Stimulated activated CD8-positive, alpha-beta memory T cell treated with anti-CD3 and anti-CD28 coated beads, Interleukin-12 subunit alpha, Interleukin-12 subunit beta, amount 100 ng/mL, for 4 hours (primary cell): ENCODE measurements around the gene SFTA2.
"Not testable (repeated sequence)": the region's sequence is repeated elsewhere in the genome, so short reads cannot be mapped to it uniquely, and the experiment has no call there.

Experiments used
- DNase-seq: peaks from one replicate; pipeline ENCODE4 v3.0.0-alpha.2; 2020; ENCODE audit warnings: low read depth

SFTA2 gene

DNA sequence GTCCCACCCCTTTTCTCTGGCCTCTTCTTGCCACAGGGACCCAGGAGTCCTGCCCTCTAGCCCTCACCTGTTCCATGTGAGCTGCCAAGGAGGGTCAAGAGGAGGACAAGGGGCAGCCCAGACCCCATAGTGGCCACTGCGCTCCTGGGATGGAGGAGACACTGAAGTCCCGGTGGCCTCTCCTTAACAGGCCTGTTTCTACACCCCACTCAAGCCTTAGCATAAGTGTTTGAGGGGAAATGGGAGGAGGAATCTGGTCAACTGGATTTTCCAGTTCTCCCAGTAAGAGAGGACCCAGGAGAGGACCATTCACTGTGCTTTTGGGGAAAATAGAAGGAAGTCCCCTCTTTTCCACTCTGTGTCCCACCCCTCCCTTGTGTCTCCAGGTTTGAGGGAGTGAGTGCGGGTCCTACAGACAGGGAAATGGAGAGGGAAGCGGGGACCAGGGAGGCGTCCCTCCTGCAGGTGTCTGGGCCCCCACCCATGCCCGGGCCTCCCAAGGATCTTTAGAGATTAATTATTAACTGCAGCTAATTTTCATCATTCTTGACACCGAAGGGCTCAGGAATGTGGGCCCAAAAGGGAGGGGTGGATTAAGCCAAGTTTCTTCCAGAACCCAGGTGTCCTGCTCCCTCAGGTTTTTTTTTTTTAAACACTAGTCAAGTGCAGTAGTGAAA lies at the start of gene SFTA2:
TSS of gene SFTA2 (minus strand) at position 202 of the 677 bp plus-strand sequence. CDS start at position 128, 74 bp downstream.
- DNase-seq = no peak

DNA sequence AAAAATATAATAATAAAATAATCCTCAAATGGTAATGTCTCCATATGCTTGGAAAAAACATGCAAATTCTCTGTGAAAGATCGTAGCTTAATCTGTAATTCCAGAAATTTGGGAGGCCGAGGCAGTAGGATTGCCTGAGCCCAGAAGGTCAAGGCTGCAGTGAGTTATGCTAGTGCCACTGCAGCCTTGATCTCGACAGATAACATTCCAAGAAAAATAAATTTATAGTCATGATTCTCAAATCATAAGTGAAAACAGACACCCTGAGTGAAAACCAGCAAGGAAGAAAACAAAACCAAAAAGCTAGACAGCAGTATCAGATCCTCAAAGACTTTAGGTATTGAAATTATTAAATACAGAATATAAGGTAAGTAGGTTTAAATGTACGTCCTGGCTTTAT lies 47.7 kb upstream of the SFTA2 start:
- no peak for DNase-seq

DNA sequence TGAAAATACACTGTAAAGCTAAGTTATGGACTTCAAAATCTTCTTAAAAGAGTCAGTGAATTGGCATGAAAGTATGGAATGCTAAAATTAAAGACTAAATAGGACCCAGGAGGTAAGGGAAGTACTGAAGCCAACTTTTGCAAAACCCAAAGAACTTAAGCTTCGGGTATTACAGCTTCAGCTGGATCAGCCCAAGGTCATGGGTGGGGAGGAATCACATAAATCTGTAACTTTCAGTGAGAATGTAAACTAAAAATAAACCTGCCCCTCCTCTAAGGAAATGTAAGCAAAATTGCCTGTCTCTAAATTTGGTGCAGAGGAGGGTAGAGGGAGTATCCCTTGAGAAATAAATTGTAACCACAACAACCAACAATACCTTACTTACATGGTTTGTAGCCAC lies 47.2 kb upstream of the SFTA2 start:
- DNase-seq = no peak

DNA sequence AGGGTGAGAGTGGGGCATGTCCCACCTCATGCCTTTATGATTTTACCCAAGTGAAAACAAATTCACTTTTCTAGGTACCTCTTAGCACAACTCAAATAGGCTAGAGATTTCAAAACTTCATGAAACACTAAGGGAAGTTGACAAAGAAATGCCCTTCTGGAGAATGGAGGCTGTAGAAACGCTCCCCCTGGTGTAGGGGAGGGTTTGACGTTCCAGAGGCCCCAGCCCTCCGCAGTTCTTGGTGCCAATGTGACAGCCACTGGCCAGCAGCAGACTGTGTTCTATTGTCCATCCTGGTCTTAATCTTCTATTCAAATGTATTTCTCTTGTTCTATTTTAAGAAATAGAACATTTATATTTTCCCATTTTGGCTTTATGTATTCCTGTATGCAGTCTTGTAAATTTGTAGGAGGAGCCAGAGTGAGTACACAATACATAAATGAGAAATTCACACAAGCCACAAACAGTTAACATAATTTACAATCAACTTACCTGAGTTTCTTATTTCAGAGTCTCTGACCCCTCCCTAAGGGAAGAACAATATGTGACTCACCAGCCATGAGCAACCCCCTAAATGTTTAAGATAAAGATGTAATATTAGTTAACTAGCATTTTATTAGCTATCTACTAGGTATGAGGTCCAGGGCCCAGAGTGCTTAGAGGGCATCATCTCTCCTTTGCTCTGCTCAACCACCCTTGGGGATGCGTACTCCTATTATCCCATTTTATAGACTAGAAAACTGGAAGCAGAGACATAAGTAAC lies 42.7 kb upstream of the SFTA2 start:
- DNase-seq = no peak

DNA sequence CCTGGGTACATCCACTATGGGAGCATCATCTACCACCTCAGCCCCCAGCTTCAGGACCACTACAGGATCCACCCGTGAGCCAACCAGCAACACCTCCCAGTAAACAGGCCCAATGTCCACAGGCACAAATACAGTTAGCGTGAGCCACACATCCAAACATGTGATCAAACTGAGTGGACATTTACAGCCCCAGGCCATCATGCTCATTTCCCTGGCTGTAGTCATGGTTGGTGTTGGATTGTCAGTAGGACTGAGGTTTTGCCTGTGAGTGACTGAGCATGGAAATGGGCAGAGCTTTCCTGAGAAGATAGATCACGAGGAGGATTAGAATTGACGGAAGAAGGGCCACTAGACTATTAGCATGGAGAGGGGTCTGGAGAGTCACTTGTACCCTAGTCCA lies 40.8 kb upstream of the SFTA2 start:
- no peak for DNase-seq

DNA sequence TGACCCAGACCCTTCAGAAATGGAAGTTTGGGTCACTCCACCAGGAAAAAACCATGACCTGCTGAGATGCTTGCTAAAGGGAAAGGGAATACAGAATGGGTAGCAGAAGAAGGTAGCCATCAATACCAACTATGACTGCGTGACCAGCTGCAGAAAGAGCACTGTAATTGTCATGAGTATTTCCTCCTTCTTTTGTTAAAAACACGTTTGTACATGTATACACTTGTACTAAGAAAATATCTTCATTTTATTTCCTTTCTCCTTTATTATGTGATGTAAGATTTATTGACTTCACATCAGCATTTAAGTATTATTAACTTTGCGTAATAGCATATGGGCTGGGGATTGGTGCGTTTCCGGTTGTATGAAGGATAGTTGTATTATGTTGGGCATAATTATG lies 39.0 kb upstream of the SFTA2 start:
- no peak for DNase-seq

DNA sequence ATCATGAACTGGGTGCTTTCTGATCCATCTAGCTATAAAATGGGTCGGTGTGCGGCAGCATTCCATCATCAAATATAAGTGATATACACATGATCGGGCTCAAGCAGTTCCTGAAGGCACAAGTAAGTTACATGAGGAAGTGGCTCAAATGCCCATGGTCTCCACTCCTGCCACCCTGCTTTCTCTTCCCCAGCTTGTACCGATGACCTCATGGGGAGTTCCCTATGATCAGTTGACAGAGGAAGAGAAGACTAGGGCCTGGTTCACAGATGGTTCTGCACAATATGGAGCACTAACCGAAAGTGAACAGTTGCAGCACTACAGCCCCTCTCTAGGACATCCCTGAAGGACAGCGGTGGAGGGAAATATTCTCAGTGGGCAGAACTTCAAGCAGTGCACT lies 37.2 kb upstream of the SFTA2 start:
- DNase-seq = not testable (repeated sequence)

DNA sequence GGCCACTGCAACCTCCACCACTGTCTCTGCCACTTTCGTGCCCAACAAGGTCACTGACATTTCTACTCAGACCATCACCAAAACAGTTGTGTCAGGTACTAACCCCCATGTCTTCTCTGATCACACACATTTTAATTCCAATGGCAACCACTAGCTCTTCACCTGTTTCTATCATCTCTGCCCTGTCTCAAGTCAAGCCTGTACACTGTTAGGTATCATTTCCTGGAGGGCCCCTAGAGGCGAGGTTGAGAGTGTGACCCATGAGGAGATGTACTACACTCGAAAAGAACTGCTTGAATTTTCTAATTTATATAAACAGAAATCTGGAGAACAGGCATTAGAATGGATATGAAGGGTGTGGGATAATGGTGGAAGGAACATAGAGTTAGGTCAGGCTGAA lies 34.2 kb upstream of the SFTA2 start:
- no peak for DNase-seq

DNA sequence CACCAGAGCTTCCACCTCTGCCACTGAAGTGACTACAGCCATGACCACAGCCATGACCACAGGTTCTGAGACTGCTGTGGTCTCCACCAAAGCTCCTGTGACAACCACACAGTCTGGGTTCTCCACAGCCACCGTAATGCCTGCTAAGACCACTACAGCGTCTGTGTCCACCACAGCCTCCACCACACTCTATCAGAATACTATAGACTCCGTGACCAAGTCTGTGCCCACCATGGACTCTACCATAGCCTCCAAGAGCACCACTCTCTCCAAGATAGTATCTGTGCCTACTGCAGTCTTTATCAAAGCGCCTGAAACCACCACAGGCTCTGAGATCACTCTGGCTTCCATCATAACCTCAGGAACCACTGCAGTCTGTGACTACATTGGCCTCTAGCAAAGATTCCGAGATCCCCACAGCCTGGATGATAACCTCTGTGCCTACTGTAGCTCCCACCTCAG lies 33.2 kb upstream of the SFTA2 start:
- DNase-seq = no peak

DNA sequence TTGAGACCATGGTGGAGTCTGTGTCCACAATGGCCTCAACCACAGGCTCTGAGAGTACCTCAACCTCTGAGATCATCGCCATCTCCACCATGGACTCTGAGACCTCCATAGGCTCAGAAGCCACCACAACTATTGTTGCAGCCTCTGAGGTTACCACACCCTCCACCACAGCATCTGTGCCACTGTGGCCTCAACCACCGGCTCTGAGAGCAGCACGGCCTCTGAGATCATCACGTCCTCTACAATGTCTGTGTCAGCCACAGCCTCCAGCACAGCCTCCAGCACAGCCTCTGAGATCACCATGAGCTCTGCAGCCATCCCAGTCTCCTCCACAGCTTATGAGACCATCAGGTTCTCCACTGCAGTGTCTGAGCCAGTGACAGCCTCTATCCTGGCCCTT lies 32.1 kb upstream of the SFTA2 start:
- DNase-seq = no peak

DNA sequence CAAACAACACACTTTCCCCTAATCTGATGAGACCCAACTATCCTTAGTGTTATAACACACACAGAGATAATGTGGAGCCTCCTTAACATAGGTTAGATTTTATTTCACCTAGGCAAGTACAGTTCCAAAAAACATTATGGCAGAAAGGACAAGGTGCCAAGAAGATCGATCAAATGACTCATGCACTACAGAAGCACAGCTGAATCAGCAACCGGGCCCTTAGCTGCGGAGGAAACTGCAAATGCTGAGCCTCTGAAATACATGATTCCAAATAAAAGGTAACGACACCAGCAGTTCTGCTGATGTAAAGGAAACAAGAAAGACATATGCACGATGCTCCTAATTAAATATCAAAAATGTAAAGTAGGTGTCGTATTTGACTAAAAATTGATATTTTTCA lies 31.7 kb upstream of the SFTA2 start:
- no peak for DNase-seq

DNA sequence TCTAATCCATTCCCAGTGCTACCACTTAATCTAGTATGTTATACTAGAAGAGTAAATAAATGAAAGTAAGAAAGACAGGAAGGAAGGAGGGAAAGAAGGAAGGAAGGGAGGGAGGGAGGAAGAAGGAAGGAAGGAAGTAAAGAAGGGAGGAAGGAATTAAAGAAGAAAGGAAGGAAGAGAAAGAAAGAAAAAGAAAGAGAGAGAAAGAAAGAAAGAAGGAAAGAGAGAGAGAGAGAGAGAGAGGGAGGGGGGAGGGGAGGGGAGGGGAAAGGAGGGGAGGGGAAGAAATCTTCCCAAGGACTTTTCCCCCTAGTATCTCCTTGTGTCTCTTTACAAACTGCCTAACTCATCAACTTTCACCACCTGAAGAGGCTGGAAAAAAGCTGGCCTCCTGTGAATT lies 30.7 kb upstream of the SFTA2 start:
- no peak for DNase-seq

DNA sequence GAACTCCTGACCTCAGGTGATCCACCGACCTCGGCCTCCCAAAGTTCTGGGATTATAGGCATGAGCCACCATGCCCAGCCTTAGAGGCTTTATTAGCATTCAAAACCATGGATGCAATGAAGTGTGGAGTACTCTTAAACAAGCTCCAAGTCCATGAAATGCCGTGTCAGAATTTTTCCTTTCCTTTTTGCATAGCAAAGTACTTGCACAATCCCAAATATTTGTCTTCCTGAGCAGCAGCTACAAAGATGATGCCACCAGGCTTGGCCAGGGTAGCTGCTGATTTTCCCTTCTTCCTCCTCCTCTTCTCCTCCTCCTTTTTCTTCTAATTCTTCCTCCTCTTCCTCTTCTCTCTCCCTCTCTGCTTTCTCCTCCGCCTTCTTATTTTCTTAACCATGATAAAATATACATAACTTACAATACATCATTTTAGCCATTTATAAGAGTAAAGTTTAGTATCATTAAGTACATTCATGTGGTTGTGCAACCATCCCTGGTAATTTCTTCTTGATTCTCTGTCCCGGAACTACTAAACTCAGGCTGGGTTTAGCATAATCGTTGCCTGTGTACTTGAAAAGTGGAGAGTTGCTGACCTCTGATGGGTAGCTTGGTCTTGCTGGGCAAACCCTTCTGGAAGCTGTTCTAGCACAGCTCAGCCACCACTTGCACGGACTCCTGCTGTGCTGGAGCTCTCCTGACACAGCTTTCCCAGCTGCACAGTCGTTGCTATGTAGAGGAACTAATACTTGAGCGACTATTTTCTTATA lies 29.1 kb upstream of the SFTA2 start:
- DNase-seq = no peak

DNA sequence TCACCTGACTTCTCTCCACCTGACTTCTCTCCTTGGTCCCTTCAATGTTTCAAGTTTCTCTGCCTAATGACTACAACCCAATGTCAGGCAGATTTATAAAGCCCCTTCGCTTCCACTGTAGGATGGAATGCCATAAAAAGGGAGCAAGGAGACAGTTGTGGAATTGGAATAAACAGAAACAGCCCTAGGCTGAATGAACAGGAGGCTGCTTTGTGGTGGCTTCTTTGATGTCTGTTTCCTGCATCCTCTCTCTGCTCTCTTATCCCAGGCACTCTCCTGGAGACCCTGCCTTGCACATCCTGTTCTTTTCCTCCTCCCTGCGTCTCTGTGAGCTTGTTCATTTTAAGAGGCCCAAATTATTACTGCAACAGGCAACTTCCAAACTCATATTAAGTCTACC lies 25.7 kb upstream of the SFTA2 start:
- DNase-seq = no peak

DNA sequence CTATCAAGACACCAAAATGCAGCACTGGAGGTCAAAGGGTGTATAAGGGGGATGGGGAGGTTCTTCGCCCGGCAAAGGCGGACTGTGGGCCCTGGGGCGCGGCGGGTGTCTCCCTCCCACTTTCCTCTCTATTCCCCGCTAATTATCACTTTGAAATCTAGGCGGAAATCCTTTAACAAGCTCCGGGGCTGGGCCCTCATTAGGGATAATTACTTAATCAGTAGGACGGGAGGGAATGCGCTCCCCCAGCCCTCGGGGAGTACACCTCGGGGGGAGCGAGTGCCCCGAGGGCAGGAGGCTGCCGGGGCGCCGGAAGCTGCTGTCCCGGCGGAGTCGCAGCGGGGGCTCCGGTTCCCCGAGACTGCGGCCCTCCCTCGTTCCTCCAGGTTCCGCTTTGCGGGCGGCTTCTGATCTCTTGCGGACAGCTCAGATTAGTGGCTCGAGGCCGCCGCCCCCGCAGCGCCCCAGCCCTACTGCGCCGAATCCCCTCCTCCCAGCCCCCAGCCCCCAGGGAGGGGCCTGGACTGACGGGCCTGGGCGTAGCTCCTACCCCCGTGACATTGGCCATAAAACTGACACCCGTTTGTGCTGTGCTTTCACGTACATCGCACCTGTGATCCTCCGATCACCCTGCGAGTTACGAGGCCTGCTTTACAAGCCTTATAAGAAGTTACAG lies 23.5 kb upstream of the SFTA2 start:
- peak; percentile 58 for DNase-seq

DNA sequence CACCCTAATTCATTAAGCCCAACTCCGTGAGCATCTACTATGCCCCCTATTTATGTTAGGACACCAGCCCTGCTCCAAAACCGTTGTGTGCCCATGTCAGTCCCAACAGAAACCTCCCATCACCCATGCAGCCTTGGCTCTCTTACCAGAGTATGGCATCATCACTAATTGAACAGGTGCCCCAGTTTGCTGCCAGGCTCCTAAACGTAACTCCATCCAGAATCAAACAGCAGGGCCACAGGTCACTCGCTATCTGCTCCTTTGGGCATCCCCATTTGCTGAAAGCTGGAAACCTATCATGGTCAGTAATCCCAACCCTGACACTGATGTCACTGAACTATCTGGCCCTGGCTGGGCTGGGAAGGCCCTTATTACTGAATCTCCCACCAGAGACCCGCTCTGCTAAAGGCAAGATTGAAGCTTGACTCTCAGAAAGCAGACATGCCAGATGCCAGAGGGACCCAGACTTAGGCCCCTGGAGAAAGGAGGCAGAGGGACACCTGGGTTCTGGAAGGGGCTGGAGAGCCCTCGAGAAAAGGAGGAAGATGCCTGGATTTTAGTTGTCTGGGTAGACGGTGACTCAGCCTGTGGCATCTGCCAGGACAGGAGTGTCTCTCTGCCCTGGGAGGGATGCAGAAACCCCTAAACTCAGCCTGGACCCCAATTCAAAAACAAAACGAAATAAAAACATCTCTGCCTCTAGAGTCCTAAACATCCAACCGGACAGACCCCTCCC lies 22.8 kb upstream of the SFTA2 start:
- DNase-seq = no peak

DNA sequence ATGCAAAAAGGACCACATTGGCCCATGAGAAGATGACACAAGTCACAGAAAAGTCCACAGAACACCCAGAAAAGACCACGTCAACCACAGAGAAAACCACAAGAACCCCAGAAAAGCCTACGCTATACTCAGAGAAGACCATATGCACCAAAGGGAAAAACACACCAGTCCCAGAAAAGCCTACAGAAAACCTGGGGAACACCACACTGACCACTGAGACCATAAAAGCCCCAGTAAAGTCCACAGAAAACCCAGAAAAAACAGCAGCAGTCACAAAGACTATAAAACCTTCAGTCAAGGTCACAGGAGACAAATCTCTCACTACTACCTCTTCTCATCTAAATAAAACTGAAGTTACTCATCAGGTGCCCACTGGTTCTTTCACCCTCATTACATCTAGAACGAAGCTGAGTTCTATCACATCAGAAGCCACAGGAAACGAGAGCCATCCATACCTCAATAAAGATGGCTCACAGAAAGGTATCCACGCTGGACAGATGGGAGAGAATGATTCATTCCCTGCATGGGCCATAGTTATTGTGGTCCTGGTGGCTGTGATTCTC lies 20.0 kb upstream of the SFTA2 start:
- DNase-seq = no peak

DNA sequence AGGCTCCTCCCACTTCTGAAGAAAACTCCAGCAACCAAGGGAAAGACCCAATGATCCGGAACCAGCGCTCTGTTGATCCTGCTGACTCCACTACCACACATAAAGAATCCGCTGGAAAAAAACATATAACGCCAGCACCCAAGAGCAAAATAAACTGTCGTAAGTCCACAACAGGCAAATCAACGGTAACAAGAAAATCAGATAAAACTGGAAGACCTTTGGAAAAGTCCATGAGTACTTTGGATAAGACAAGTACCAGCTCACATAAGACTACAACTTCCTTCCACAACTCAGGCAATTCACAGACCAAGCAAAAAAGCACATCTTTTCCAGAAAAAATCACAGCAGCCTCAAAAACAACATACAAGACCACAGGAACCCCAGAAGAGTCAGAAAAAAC lies 16.8 kb upstream of the SFTA2 start:
- DNase-seq = no peak

DNA sequence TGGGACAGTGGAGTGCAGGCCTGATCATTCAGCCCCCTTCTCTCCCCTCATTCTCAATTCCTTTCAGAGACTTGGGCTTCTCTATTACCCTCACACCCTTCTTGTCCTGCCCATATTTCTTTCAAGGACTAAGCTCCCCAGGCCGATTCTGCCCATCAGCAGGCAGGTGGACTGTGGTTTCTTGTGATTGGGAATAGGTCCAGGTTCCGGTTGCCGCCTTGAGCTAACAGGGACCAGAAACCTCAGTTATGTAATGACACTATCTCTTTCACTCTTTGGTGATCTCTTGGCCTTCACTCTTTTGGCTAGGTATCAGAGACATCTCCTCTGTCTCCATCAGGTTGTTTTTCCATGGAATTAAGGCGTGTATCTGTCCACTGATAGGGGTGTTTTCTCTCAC lies 15.3 kb upstream of the SFTA2 start:
- no peak for DNase-seq

DNA sequence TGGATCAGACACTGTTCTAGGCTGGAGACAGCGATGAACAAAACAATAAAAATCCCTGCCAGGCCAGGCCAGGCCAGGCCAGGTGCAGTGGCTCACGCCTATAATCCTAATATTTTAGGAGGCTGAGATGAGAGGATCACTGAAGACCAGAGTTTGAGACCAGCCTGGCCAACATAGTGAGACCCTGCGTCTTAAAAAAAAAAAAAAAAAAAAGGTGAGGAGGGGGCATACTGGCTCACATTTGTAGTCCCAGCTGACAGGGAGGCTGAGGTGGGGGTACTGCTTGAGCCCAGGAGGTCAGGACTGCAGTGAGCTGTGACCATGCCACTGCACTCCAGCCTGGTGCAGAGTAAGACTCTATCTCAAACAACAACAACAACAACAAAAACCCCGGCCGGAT lies 13.3 kb upstream of the SFTA2 start:
- DNase-seq = no peak

DNA sequence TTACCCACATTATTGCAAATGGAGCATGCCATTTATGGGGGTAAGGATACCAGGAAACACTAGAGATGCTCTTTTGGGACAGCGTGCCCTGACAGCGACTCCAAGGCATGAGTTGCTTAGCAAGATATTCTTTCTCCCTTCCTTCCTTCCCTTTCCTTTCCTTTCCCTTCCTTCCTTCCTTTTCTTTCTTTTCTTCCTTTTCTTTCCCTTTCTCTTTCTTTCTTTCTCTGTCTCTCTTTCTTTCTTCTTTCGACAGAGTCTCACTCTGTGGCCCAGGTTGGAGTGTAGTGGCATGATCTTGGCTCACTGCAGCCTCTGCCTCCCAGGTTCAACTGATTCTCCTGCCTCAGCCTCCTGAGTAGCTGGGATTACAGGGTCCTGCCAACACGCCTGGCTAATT lies 12.1 kb upstream of the SFTA2 start:
- no peak for DNase-seq
